GM12878 (cell line): ENCODE measurements around the gene CD2AP. TPM values are rescaled to one million over a fixed set of nuclear protein-coding genes. Genes with fewer than 3 reads are reported as not detected.
A peak's percentile ranks its signal among the peaks of the same experiment; 100 is the strongest.

ENCODE experiments used
- ATAC-seq: fragments of 200-7000 bp; cut with Tn5 transposase; 3 replicates; pipeline ENCODE4 v1.9.1; 2020; ENCODE audit warnings: mild to moderate bottlenecking, moderate library complexity
- BruUV-seq: library from RNA; stranded (reverse); fragments of 400-500 nt; replicated peaks from 2 replicates; lab custom pipeline; 2021; lab: Mats Ljungman, UMichigan
- CTCF ChIA-PET: fragments of 300-600 bp; sonication (Branson Sonifier 250); formaldehyde crosslinking; extraction: SDS; loops from one replicate; lab custom pipeline; 2021; ENCODE audit warnings: inconsistent platforms; lab: Yijun Ruan, JAX
- POLR2A ChIA-PET: fragments of 350-600 bp; formaldehyde crosslinking; extraction: SDS; loops from one replicate; lab custom pipeline; 2021; ENCODE audit warnings: inconsistent platforms; lab: Charles Lee
- RAD21 ChIA-PET: fragments of 300-600 bp; sonication (Branson Sonifier 250); formaldehyde crosslinking; loops from one replicate; lab custom pipeline; 2023; ENCODE audit warnings: antibody characterized with exemption; ENCODE audit not compliant: unreplicated experiment; lab: Charles Lee
- SMC1A ChIA-PET: fragments of 300-600 bp; sonication (Branson Sonifier 250); formaldehyde crosslinking; loops from one replicate; lab custom pipeline; 2023; ENCODE audit not compliant: unreplicated experiment, uncharacterized antibody; lab: Charles Lee
- DNase-seq: peaks from one replicate; pipeline ENCODE4 v3.0.0-alpha.2; 2011; ENCODE audit warnings: low read depth, low spot score
- FAIRE-seq: peaks from 3 replicates; lab custom pipeline; 2011; peaks lifted over from hg19 to GRCh38; lab: Jason Lieb, UNC
- H2AFZ ChIP-seq: 2 replicates; pipeline ENCODE4 v1.6.0; 2011; ENCODE audit warnings: low read depth, low read length, control low read depth; ENCODE audit not compliant: control insufficient read depth
- H3K27ac ChIP-seq: 2 replicates; pipeline ENCODE4 v1.5.1; 2011; ENCODE audit warnings: control low read depth; ENCODE audit not compliant: control insufficient read depth, insufficient read depth
- H3K27me3 ChIP-seq, 2 experiments: replicated peaks in 1 of 2; 2 replicates each; pipeline versions ENCODE4 v1.6.0 to v1.6.1; 2011; ENCODE audit warnings: low read length in 1 of 2; ENCODE audit not compliant: control insufficient read depth in 2 of 2, insufficient read depth in 2 of 2
- H3K36me3 ChIP-seq, 2 experiments: 2 replicates each; pipeline ENCODE4 v1.5.1; 2011; ENCODE audit warnings: low read length in 1 of 2; ENCODE audit not compliant: control insufficient read depth in 2 of 2, insufficient read depth in 2 of 2
- H3K4me1 ChIP-seq: 2 replicates; pipeline ENCODE4 v1.6.1; 2011; ENCODE audit warnings: mild to moderate bottlenecking, low read length, moderate library complexity, mixed read lengths; ENCODE audit not compliant: control insufficient read depth, insufficient read depth
- H3K4me2 ChIP-seq: 2 replicates; pipeline ENCODE4 v1.6.0; 2011; ENCODE audit warnings: control low read depth; ENCODE audit not compliant: control insufficient read depth, insufficient read depth
- H3K4me3 ChIP-seq: fragments of 200-600 bp; sonication (generic); 2 replicates; pipeline ENCODE4 v1.5.1; 2016
- H3K79me2 ChIP-seq: 2 replicates; pipeline ENCODE4 v1.6.0; 2011; ENCODE audit warnings: low read length; ENCODE audit not compliant: control insufficient read depth, insufficient read depth
- H3K9ac ChIP-seq: 2 replicates; pipeline ENCODE4 v1.8.0; 2011; ENCODE audit warnings: low read length, control low read depth, mixed read lengths; ENCODE audit not compliant: control insufficient read depth, insufficient read depth
- H3K9me3 ChIP-seq: replicated peaks from 3 replicates; pipeline ENCODE4 v1.5.1; 2011; ENCODE audit warnings: mild to moderate bottlenecking, low read length; ENCODE audit not compliant: control insufficient read depth, insufficient read depth
- H4K20me1 ChIP-seq: 2 replicates; pipeline ENCODE4 v1.6.0; 2011; ENCODE audit not compliant: control insufficient read depth, insufficient read depth
- CEBPB ChIP-seq, 2 experiments: fragments of 150-350 bp in 1 of 2; IDR thresholded peaks; 2 replicates each; pipeline ENCODE4 v1.6.1; 2012 to 2014; ENCODE audit warnings: low read depth in 2 of 2, low read length in 2 of 2, borderline replicate concordance in 1 of 2, inconsistent platforms in 1 of 2
- HDAC2 ChIP-seq: fragments of 200-600 bp; sonication (generic); IDR thresholded peaks from 2 replicates; pipeline ENCODE4 v1.6.1; 2017
- IKZF1 ChIP-seq: fragments of 450-650 bp; conservative IDR thresholded peaks from 2 replicates; pipeline ENCODE4 v1.6.1; 2017; ENCODE audit warnings: antibody characterized with exemption, mild to moderate bottlenecking
- IKZF2 ChIP-seq, 2 experiments: fragments of 450-650 bp; IDR thresholded peaks; 2 replicates each; pipeline ENCODE4 v1.6.1; 2017; ENCODE audit warnings: mild to moderate bottlenecking in 2 of 2, moderate library complexity in 2 of 2
- MEF2B ChIP-seq: fragments of 450-650 bp; IDR thresholded peaks from 2 replicates; pipeline ENCODE4 v1.6.1; 2018; ENCODE audit warnings: mild to moderate bottlenecking, moderate library complexity; ENCODE audit not compliant: partially characterized antibody, poor library complexity, severe bottlenecking
- MYC ChIP-seq: IDR thresholded peaks from 2 replicates; pipeline ENCODE4 v1.6.1; 2011; ENCODE audit warnings: mild to moderate bottlenecking, low read length, moderate library complexity, inconsistent platforms; ENCODE audit not compliant: insufficient read depth, insufficient replicate concordance, insufficient read length, severe bottlenecking
- NBN ChIP-seq: fragments of 450-650 bp; IDR thresholded peaks from 2 replicates; pipeline ENCODE4 v1.6.1; 2016
- NR2C2 ChIP-seq: IDR thresholded peaks from 2 replicates; pipeline ENCODE4 v1.6.1; 2011; ENCODE audit warnings: borderline replicate concordance, low read depth; ENCODE audit not compliant: control insufficient read depth, insufficient read length
- NRF1 ChIP-seq: conservative IDR thresholded peaks from 2 replicates; pipeline ENCODE4 v1.6.1; 2011; ENCODE audit warnings: mild to moderate bottlenecking, low read depth, low read length, improper control_type of control experiment
- RAD51 ChIP-seq: fragments of 450-650 bp; IDR thresholded peaks from 2 replicates; pipeline ENCODE4 v1.6.1; 2016; ENCODE audit warnings: moderate library complexity, mild to moderate bottlenecking, inconsistent platforms
- SMC3 ChIP-seq: IDR thresholded peaks from 2 replicates; pipeline ENCODE4 v1.6.1; 2011; ENCODE audit warnings: low read length, improper control_type of control experiment, borderline replicate concordance
- SREBF2 ChIP-seq: IDR thresholded peaks from 2 replicates; pipeline ENCODE4 v1.6.1; 2012; ENCODE audit warnings: mild to moderate bottlenecking, low read length
- ZNF384 ChIP-seq: IDR thresholded peaks from 2 replicates; pipeline ENCODE4 v1.6.1; 2012; ENCODE audit warnings: low read depth, mild to moderate bottlenecking, low read length, improper control_type of control experiment, borderline replicate concordance
- WGBS: methylation state at CpG from one replicate; pipeline ENCODE4 v1.1.6; 2016; ENCODE audit warnings: low lambda C conversion rate; ENCODE audit not compliant: insufficient replicate concordance, insufficient coverage; ENCODE audit errors: missing lambda C conversion rate; 5-methylcytosine and 5-hydroxymethylcytosine counted together
- in situ Hi-C: fragments of 300-500 bp; cut with MboI; formaldehyde crosslinking; loops from 9 replicates; pipeline ENCODE4 v1.14.3; 2018; ENCODE audit warnings: mixed read lengths
- intact Hi-C: fragments of 100-400 bp; cut with micrococcal nuclease; formaldehyde crosslinking; loops from one replicate; pipeline ENCODE4 v1.14.2; 2022; ENCODE audit not compliant: unreplicated experiment
- polyA plus RNA-seq, 11 experiments: library from polyadenylated mRNA; depleted of rRNA in 4 of 11; unstranded in 6 of 11; stranded (reverse) in 5 of 11; fragments of >200 nt; fragmentation: Nextera tagmentation in 4 of 11; fragmentation: Illumina TruSeq in 1 of 11; extraction: Ambion mirVana in 4 of 11; extraction: Trizol in 1 of 11; gene quantifications; 1 replicate in 1 of 11; 2 replicates in 10 of 11; pipeline versions ENCODE4 v1.2.1 to v1.2.3, GENCODE V29; 2011 to 2016; ENCODE audit warnings: inconsistent platforms in 2 of 11, missing spikeins in 2 of 11, low read depth in 1 of 11
- total RNA-seq, 4 experiments: library from RNA; depleted of rRNA in 3 of 4; stranded (reverse); fragments of >200 nt in 3 of 4; fragmentation: Illumina TruSeq in 1 of 4; extraction: Trizol in 1 of 4; gene quantifications; 2 replicates each; pipeline versions ENCODE4 v1.2.1 to v1.2.3, GENCODE V29; 2013 to 2021
- TF ChIP-seq, protein P1 (sequence below): fragments of 450-650 bp; IDR thresholded peaks from 2 replicates; pipeline ENCODE4 v1.6.1; 2017; ENCODE audit warnings: mild to moderate bottlenecking, low read depth, inconsistent platforms; ENCODE audit not compliant: poor library complexity, severe bottlenecking

Gene CD2AP
- total and polyA plus RNA-seq, 10 of the 15 experiments (the other 5 are each of a cell fraction or from before 2014, with no cell fraction given), result 5.4 to 46.6 (median 20.9) TPM

DNA sequence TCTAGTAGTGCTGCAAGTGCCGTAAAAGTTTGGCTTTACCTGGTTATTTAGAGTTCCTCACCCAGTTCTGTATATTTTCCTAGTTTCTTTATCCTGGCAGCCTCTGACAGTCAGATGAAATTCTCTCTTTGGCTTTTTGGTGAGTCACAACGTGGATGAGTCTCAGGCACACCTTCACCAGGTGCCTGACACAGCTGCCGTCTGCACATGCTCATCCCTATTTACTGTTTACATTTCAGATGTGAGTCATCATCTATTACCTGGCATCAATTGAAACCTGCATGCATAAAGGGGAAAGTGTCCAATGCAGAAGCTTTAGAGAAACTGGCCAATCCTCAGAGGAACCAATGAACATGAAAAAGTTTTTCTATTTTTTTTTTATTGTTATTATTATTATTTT, 187.5 kb downstream of the CD2AP start:
- Histone ChIP-seq H4K20me1 (no peaks in the 10 kb centered on the region), H3K4me3 (no peak overlapping the region), H3K27me3 (peaks cover 0 to 9% of the 10 kb centered on the region in 2 experiments; a peak in 2 of 4 replicates), H3K4me1 (no peaks in the 10 kb centered on the region), H3K36me3 (no peaks in the 10 kb centered on the region), H3K4me2 (no peak overlapping the region), H2AFZ (no peak overlapping the region), H3K9me3 (no peaks in the 10 kb centered on the region; the same call in 2 of the 3 replicates), H3K27ac (no peak overlapping the region), H3K79me2 (no peaks in the 10 kb centered on the region), H3K9ac (no peak overlapping the region)
- intact Hi-C loops, result no loop called here
- no TSS peak for BruUV-seq
- SMC1A ChIA-PET, result no interaction called here
- DNase-seq (no peak), FAIRE-seq (no peak), ATAC-seq (no peak)
- CTCF ChIA-PET, result no interaction called here
- RAD21 ChIA-PET, result no interaction called here
- POLR2A ChIA-PET, result no interaction called here
- 31% methylated on average over 3 of the region's 3 CpGs for WGBS
- TF ChIP-seq CEBPB (IDR thresholded peaks at IDR 0.05; ENCODE audit: borderline replicate concordance in 1 of 2, low read depth in 2 of 2, low read length in 2 of 2) (no peak), SREBF2 (no peak), SMC3 (no peak), MYC (no peak), NRF1 (no peak), NBN (no peak)
- in situ Hi-C loops, result no loop called here

GRCh38 chr6:47669684-47670513, 192.3 kb downstream of the CD2AP start:
- H3K9me3 ChIP-seq, result no peaks in the 10 kb centered on the region; the same call in 1 of the 3 replicates
- no peaks in the 10 kb centered on the region for H3K36me3 ChIP-seq
- ATAC-seq (peak; percentile 54), DNase-seq (no peak), FAIRE-seq (no peak)
- intact Hi-C loops, result no loop called here
- H3K4me2 ChIP-seq, result no peak overlapping the region
- no peaks in the 10 kb centered on the region for H3K4me1 ChIP-seq
- in situ Hi-C loops, result no loop called here
- 48% methylated on average over 6 of the region's 6 CpGs for WGBS
- H3K27ac ChIP-seq, result no peak overlapping the region
- ChIA-PET CTCF (interaction anchor here (1.6 kb wide), 1 partner anchor 64 kb away, joined by 6 read pairs; no protein-coding TSS in a partner anchor), SMC1A (interaction anchor here (1.2 to 1.4 kb wide), 3 partner anchors 13 to 255 kb away, joined by 4 read pairs; no protein-coding TSS in a partner anchor), RAD21 (interaction anchor here (0.9 kb wide), 1 partner anchor 64 kb away, joined by 4 read pairs; no protein-coding TSS in a partner anchor), POLR2A (no interaction called here)
- no TSS peak for BruUV-seq
- TF ChIP-seq IKZF1 (0 out of 2 replicates have a peak, but pooled peaks have one; percentile 25), NR2C2 (no peak), ZNF384 (peak; percentile 17; the same call in 1 of the 2 replicates), RAD51 (peak; percentile 58; the same call in 1 of the 2 replicates), NRF1 (no peak), HDAC2 (no peak), MEF2B (peak; percentile 54), IKZF2 (IDR thresholded peaks at IDR 0.05) (peak; percentile 19 to 38; a peak in 1 of 4 replicates)
- TF ChIP-seq, protein P1, sequence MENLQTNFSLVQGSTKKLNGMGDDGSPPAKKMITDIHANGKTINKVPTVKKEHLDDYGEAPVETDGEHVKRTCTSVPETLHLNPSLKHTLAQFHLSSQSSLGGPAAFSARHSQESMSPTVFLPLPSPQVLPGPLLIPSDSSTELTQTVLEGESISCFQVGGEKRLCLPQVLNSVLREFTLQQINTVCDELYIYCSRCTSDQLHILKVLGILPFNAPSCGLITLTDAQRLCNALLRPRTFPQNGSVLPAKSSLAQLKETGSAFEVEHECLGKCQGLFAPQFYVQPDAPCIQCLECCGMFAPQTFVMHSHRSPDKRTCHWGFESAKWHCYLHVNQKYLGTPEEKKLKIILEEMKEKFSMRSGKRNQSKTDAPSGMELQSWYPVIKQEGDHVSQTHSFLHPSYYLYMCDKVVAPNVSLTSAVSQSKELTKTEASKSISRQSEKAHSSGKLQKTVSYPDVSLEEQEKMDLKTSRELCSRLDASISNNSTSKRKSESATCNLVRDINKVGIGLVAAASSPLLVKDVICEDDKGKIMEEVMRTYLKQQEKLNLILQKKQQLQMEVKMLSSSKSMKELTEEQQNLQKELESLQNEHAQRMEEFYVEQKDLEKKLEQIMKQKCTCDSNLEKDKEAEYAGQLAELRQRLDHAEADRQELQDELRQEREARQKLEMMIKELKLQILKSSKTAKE, result peak; percentile 19
- no peaks in the 10 kb centered on the region for H3K79me2 ChIP-seq
- H4K20me1 ChIP-seq, result no peaks in the 10 kb centered on the region
- no peak overlapping the region for H2AFZ ChIP-seq
- no peak overlapping the region for H3K4me3 ChIP-seq
- H3K27me3 ChIP-seq, result peaks cover 0 to 2% of the 10 kb centered on the region in 2 experiments; a peak in 1 of 4 replicates
- no peak overlapping the region for H3K9ac ChIP-seq
